Endothelial cell of umbilical vein (primary cell): ENCODE measurements around the gene L1CAM. TPM values are rescaled to one million over a fixed set of nuclear protein-coding genes. Genes with fewer than 3 reads are reported as not detected.

Experiments
- BruUV-seq: library from RNA; stranded (reverse); fragments of 400-500 nt; replicated peaks from 2 replicates; lab custom pipeline; 2021; lab: Mats Ljungman, UMichigan
- CTCF ChIA-PET: fragments of 300-600, 350-600 bp; sonication (Branson Sonifier 250); formaldehyde crosslinking; loops from one replicate; lab custom pipeline; 2021; ENCODE audit warnings: antibody characterized with exemption, inconsistent platforms; lab: Charles Lee
- POLR2A ChIA-PET: fragments of 300-600, 350-600 bp; sonication (Branson Sonifier 250); formaldehyde crosslinking; loops from one replicate; lab custom pipeline; 2021; ENCODE audit warnings: antibody characterized with exemption, inconsistent platforms; lab: Charles Lee
- DNase-seq: peaks from one replicate; pipeline ENCODE4 v3.0.0-alpha.2; 2011; ENCODE audit warnings: low read depth, low spot score
- FAIRE-seq: peaks from 2 replicates; lab custom pipeline; 2011; peaks lifted over from hg19 to GRCh38; lab: Jason Lieb, UNC
- H2AFZ ChIP-seq: 2 replicates; pipeline ENCODE4 v1.6.0; 2012; ENCODE audit warnings: low read depth, low read length, control low read depth, inconsistent platforms
- H3K27ac ChIP-seq: 2 replicates; pipeline ENCODE4 v1.5.1; 2011; ENCODE audit warnings: low read depth, mild to moderate bottlenecking, control low read depth, low read length, moderate library complexity; ENCODE audit not compliant: insufficient read depth
- H3K27me3 ChIP-seq, 2 experiments: 2 replicates each; pipeline versions ENCODE4 v1.6.0 to v1.6.1; 2011; ENCODE audit warnings: low read length in 2 of 2, mixed read lengths in 1 of 2; ENCODE audit not compliant: control insufficient read depth in 2 of 2, insufficient read depth in 2 of 2
- H3K36me3 ChIP-seq, 2 experiments: 2 replicates in 1 of 2; 3 replicates in 1 of 2; pipeline ENCODE4 v1.5.1; 2011; ENCODE audit warnings: low read length in 2 of 2, mild to moderate bottlenecking in 1 of 2, moderate library complexity in 1 of 2; ENCODE audit not compliant: control insufficient read depth in 2 of 2, insufficient read depth in 2 of 2; ENCODE audit errors: extremely low read depth in 1 of 2
- H3K4me1 ChIP-seq: 3 replicates; pipeline ENCODE4 v1.5.1; 2011; ENCODE audit warnings: mild to moderate bottlenecking, low read length; ENCODE audit not compliant: control insufficient read depth, insufficient read depth; ENCODE audit errors: extremely low read depth
- H3K4me2 ChIP-seq: 2 replicates; pipeline ENCODE4 v1.6.1; 2011; ENCODE audit warnings: low read length, control low read depth, mixed read lengths; ENCODE audit not compliant: insufficient read depth
- H3K4me3 ChIP-seq, 3 experiments: fragments of 200-600 bp in 1 of 3; sonication (generic), shearing (Covaris generic) in 1 of 3; replicated peaks in 1 of 3; 2 replicates each; pipeline ENCODE4 v1.5.1; 2011 to 2016; ENCODE audit warnings: control low read depth in 3 of 3, low read length in 3 of 3, mild to moderate bottlenecking in 2 of 3, inconsistent platforms in 1 of 3, low read depth in 1 of 3, moderate library complexity in 1 of 3; ENCODE audit not compliant: insufficient read depth in 1 of 3
- H3K79me2 ChIP-seq: 2 replicates; pipeline ENCODE4 v1.6.0; 2012; ENCODE audit warnings: low read length, inconsistent platforms; ENCODE audit not compliant: control insufficient read depth, insufficient read depth
- H3K9ac ChIP-seq: replicated peaks from 2 replicates; pipeline ENCODE3; 2011; ENCODE audit warnings: low read length, control low read depth; ENCODE audit not compliant: insufficient read depth; ENCODE audit errors: extremely low read depth
- H3K9me1 ChIP-seq: replicated peaks from 3 replicates; pipeline ENCODE4 v1.6.0; 2011; ENCODE audit warnings: mild to moderate bottlenecking, low read length; ENCODE audit not compliant: control insufficient read depth, insufficient read depth; ENCODE audit errors: extremely low read depth
- H3K9me3 ChIP-seq: replicated peaks from 2 replicates; pipeline ENCODE4 v1.5.1; 2012; ENCODE audit warnings: low read length, inconsistent platforms; ENCODE audit not compliant: control insufficient read depth, insufficient read depth
- H4K20me1 ChIP-seq: replicated peaks from 2 replicates; pipeline ENCODE3; 2011; ENCODE audit warnings: mild to moderate bottlenecking, low read length; ENCODE audit not compliant: control insufficient read depth, insufficient read depth; ENCODE audit errors: extremely low read depth
- EZH2 ChIP-seq: IDR thresholded peaks from 2 replicates; pipeline ENCODE4 v1.6.1; 2012; ENCODE audit warnings: borderline replicate concordance, low read depth, mild to moderate bottlenecking, moderate library complexity, low read length, inconsistent platforms; ENCODE audit not compliant: severe bottlenecking
- FOS ChIP-seq: IDR thresholded peaks from 2 replicates; pipeline ENCODE4 v1.6.1; 2011; ENCODE audit warnings: mild to moderate bottlenecking, low read length, moderate library complexity, borderline replicate concordance; ENCODE audit not compliant: insufficient read depth
- GATA2 ChIP-seq: IDR thresholded peaks from 2 replicates; pipeline ENCODE4 v1.7.0; 2011; ENCODE audit warnings: low read depth, mild to moderate bottlenecking, moderate library complexity, mixed read lengths, low read length; ENCODE audit not compliant: insufficient read length, insufficient read depth
- JUN ChIP-seq: IDR thresholded peaks from 2 replicates; pipeline ENCODE4 v1.6.1; 2011; ENCODE audit warnings: borderline replicate concordance, low read depth; ENCODE audit not compliant: insufficient read length, insufficient read depth
- MYC ChIP-seq: IDR thresholded peaks from one replicate; pipeline ENCODE4 v1.6.1; 2011; ENCODE audit warnings: mild to moderate bottlenecking, low read depth, low read length
- POLR2A ChIP-seq: IDR thresholded peaks from 2 replicates; pipeline ENCODE4 v1.6.1; 2012; ENCODE audit warnings: low read depth, mild to moderate bottlenecking, control low read depth, low read length
- POLR2AphosphoS5 ChIP-seq: IDR thresholded peaks from 2 replicates; pipeline ENCODE4 v1.6.1; 2012; ENCODE audit warnings: low read depth, mild to moderate bottlenecking, control low read depth, low read length, moderate library complexity; ENCODE audit not compliant: insufficient read depth
- dilution Hi-C: fragments of 300-500 bp; cut with MboI; formaldehyde crosslinking; loops from one replicate; pipeline ENCODE4 v1.15.0; 2019; ENCODE audit warnings: low sequenced_read_pairs; ENCODE audit not compliant: extremely low pct_ligation_motif_present
- intact Hi-C: fragments of 100-400 bp; cut with micrococcal nuclease; formaldehyde crosslinking; loops from one replicate; pipeline ENCODE4 v1.10.0; 2022
- polyA plus RNA-seq, 4 experiments: library from polyadenylated mRNA; depleted of rRNA in 3 of 4; stranded (reverse) in 3 of 4; unstranded in 1 of 4; fragments of >200 nt; gene quantifications; 2 replicates each; pipeline versions ENCODE4 v1.2.1 to v1.2.3, GENCODE V29; 2011 to 2012; ENCODE audit warnings: missing spikeins in 1 of 4
- total RNA-seq: library from RNA; stranded (reverse); gene quantifications from 2 replicates; pipeline ENCODE4 v1.2.3, GENCODE V29; 2021
- TF ChIP-seq, protein P1 (sequence below): IDR thresholded peaks from 2 replicates; pipeline ENCODE4 v1.6.1; 2011; ENCODE audit not compliant: insufficient read depth, insufficient read length
- TF ChIP-seq, protein P2 (sequence below), 2 donors: IDR thresholded peaks; 1 replicate in 1 of 2; 2 replicates in 1 of 2; pipeline ENCODE4 v1.5.1; 2011; ENCODE audit warnings: low read length in 2 of 2, mild to moderate bottlenecking in 2 of 2, moderate library complexity in 2 of 2, control low read depth in 1 of 2, inconsistent platforms in 1 of 2, low read depth in 1 of 2; ENCODE audit not compliant: insufficient read depth in 1 of 2; ENCODE audit errors: extremely low read depth in 1 of 2

Gene L1CAM
- total and polyA plus RNA-seq, 2 donors (not counting 3 experiments of a cell fraction or from before 2014, with no cell fraction given): 0.01 TPM; not detected in 1

DNA sequence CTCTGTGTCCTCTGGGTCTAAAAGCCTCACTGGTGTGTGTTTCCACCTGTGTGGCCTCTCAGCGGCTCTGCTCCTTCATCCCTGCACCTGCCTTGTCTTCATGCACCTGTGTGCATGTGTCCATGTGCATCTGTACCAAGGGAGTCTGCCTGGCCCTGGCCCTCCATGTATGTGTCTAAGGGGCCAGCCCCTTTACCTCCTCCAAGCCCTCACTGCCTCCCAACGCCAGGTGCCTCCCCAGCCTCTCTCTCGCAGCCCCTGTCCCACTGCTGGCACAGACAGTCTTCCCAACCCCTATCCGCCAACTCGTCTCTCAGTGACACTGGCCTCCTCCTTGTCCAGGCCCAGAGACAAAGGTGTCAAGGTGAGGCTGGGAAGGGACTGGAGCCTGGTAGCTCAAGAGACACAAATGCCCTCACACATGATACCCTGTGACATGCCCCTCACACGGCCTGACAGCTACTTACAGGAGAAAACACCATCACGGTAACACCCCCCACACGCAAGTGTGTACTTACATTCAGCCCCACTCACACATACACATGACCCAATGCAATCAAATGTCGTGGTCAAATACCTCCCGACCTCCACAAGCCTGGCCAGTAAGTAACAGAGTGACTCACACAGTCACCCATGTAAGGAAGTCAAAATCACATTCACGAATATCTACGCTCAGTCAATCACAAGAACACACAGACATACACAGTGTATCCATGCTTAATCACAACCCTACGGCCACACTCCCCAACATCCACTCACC, 11.4 kb downstream of the L1CAM start:
- CTCF ChIA-PET: no interaction called here
- Histone ChIP-seq H3K36me3 (no peaks in the 10 kb centered on the region), H3K4me2 (no peak overlapping the region), H3K9me3 (no peaks in the 10 kb centered on the region), H4K20me1 (no peaks in the 10 kb centered on the region), H3K9ac (no peak overlapping the region), H3K79me2 (no peaks in the 10 kb centered on the region), H2AFZ (no peak overlapping the region), H3K4me3 (no peak overlapping the region), H3K4me1 (no peaks in the 10 kb centered on the region), H3K27ac (no peak overlapping the region), H3K27me3 (no peaks in the 10 kb centered on the region), H3K9me1 (no peaks in the 10 kb centered on the region)
- DNase-seq (no peak), FAIRE-seq (no peak)
- intact Hi-C loops: loop anchor here (10.0 kb wide), 1 partner anchor 80 kb away; the partner anchor contains the start of genes IDH3G and SSR4
- dilution Hi-C loops: no loop called here
- POLR2A ChIA-PET: no interaction called here
- no TSS peak for BruUV-seq
- TF ChIP-seq, protein P1, sequence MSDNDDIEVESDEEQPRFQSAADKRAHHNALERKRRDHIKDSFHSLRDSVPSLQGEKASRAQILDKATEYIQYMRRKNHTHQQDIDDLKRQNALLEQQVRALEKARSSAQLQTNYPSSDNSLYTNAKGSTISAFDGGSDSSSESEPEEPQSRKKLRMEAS: no peak
- no peak for TF ChIP-seq POLR2AphosphoS5
- no peak for TF ChIP-seq JUN

DNA sequence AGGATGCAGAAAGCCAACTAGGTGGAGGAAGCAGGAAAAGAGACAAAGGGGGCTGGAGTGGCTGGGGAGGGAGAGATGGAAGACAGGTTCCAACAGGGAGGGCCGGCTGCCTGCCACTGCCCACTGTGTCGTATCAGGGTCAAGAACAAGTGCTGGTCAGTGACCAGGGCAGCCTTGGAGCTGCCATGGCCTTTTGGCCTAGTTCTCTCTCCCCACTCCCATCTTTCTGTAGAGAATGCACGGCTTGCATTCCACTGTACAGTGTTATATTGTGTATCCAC, 11.9 kb downstream of the L1CAM start:
- intact Hi-C loops: loop anchor here (10.0 kb wide), 1 partner anchor 79 kb away; the partner anchor contains the start of genes IDH3G and SSR4
- no peak for FAIRE-seq
- Histone ChIP-seq H3K4me3 (no peak overlapping the region), H3K27me3 (no peaks in the 10 kb centered on the region), H3K36me3 (no peaks in the 10 kb centered on the region), H3K9me3 (no peaks in the 10 kb centered on the region), H3K27ac (no peak overlapping the region), H2AFZ (no peak overlapping the region), H3K4me2 (no peak overlapping the region), H3K9me1 (no peaks in the 10 kb centered on the region), H3K9ac (no peak overlapping the region), H3K4me1 (no peaks in the 10 kb centered on the region), H4K20me1 (no peaks in the 10 kb centered on the region), H3K79me2 (no peaks in the 10 kb centered on the region)
- ChIA-PET CTCF (no interaction called here), POLR2A (no interaction called here)
- no peak for DNase-seq
- BruUV-seq: no TSS peak
- dilution Hi-C loops: no loop called here
- TF ChIP-seq FOS (no peak), MYC (no peak), GATA2 (no peak), EZH2 (no peak), POLR2A (no peak), JUN (no peak), POLR2AphosphoS5 (no peak)
- TF ChIP-seq, protein P2, sequence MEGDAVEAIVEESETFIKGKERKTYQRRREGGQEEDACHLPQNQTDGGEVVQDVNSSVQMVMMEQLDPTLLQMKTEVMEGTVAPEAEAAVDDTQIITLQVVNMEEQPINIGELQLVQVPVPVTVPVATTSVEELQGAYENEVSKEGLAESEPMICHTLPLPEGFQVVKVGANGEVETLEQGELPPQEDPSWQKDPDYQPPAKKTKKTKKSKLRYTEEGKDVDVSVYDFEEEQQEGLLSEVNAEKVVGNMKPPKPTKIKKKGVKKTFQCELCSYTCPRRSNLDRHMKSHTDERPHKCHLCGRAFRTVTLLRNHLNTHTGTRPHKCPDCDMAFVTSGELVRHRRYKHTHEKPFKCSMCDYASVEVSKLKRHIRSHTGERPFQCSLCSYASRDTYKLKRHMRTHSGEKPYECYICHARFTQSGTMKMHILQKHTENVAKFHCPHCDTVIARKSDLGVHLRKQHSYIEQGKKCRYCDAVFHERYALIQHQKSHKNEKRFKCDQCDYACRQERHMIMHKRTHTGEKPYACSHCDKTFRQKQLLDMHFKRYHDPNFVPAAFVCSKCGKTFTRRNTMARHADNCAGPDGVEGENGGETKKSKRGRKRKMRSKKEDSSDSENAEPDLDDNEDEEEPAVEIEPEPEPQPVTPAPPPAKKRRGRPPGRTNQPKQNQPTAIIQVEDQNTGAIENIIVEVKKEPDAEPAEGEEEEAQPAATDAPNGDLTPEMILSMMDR (IDR thresholded peaks at IDR 0.05; ENCODE audit: extremely low read depth in 1 of 2, insufficient read depth in 1 of 2, low read depth in 1 of 2, low read length in 2 of 2): no peak
- TF ChIP-seq, protein P1: no peak
